Lower leg skin (tissue), 3 donors: ENCODE results near the gene CUL4B.

ENCODE experiments used
- CTCF ChIP-seq, 3 donors: fragments of 450-650 bp; IDR thresholded peaks; one replicate each; pipeline ENCODE4 v1.5.1; 2016; ENCODE audit warnings: antibody characterized with exemption in 3 of 3, mild to moderate bottlenecking in 3 of 3, moderate library complexity in 2 of 3
- POLR2A ChIP-seq, 2 donors: fragments of 450-650 bp; IDR thresholded peaks; one replicate each; pipeline ENCODE4 v1.6.1; 2016 to 2017; ENCODE audit warnings: antibody characterized with exemption in 2 of 2, mild to moderate bottlenecking in 1 of 2, moderate library complexity in 1 of 2

GRCh38 chrX:120486786-120487185, 74.0 kb downstream of the CUL4B start:
- TF ChIP-seq CTCF (IDR thresholded peaks at IDR 0.05) (no peak), POLR2A (IDR thresholded peaks at IDR 0.05) (no peak)
